ENCODE measurements around the gene RAD51B.
"Not testable (repeated sequence)": the region's sequence is repeated elsewhere in the genome, so short reads cannot be mapped to it uniquely, and the experiment has no call there.

Gene RAD51B

GRCh38 chr14:68752271-68753006 is 932.9 kb downstream of the RAD51B start:
- no peak for DNase-seq

DNA sequence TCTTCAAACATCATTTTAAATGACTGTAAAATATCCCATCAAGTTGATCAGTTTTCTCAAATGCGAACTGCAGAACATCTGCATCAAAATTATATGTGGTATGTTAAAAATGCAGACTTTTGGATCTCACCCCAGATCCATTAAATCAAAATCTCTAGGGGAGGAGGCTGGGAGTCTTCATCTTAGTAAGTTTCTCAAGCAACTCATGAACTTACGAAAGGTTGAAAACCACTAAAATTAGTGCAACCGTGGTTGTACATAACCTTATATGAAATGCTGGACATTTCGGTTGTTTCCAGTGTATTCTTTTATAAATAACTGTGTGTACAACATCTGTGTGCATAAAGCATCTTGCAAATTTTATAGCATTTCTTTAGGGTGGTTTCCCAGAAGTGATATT is 934.1 kb downstream of the RAD51B start:
- no peak for DNase-seq

GRCh38 chr14:68755016-68755353 is 935.4 kb downstream of the RAD51B start:
- no peak for DNase-seq

- DNase-seq = no peak
Measured at GRCh38 chr14:68756000-68756481, 936.5 kb downstream of the RAD51B start.

- no peak for DNase-seq
Measured at GRCh38 chr14:68756734-68757133, 937.2 kb downstream of the RAD51B start.

- no peak for DNase-seq
Measured at GRCh38 chr14:68757618-68758081, 938.1 kb downstream of the RAD51B start.

GRCh38 chr14:68758301-68758700 is 938.7 kb downstream of the RAD51B start:
- DNase-seq = no peak

GRCh38 chr14:68759017-68759560 is 939.5 kb downstream of the RAD51B start:
- DNase-seq = no peak

DNA sequence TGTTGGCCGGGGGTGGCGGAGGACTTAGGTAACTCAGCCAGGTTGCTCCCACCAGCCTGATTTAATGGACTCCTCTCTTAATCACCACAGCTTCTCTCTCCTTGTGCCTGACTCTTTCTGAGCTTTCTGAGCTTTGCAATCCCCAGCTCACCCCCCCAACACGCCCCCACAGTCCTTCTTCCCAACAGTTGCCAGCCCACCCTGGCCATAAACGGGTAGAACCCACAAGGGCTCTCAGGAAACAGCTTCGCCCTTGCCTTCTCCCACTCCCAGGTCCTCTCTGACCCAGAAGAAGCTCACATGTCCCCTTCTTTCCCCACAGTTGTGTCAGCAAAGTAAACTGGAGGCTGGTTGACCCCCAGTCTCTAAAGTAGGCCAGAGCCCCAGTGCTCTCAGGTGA is 940.4 kb downstream of the RAD51B start:
- no peak for DNase-seq

GRCh38 chr14:68760761-68761160 is 941.2 kb downstream of the RAD51B start:
- DNase-seq = no peak

DNA sequence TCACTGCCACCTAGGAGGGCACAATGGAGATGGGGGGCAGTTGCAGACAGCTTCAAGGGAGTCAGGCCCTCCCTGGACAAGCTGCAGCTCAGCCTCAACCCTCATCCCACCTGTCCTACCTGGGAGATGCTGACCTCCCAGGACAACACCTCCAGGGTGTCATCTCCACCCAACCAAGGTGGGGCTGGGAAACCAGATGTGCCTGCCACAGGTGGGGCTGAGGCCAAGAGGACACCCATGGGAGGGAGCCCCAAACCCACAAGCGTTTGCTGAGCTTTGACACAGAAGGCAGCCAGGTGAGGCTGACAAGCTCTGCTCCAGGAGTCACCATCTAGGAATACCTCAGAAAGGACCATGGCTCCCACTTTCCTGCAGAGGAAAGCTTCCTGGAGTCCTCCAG is 941.8 kb downstream of the RAD51B start:
- no peak for DNase-seq

- DNase-seq = no peak
Measured at GRCh38 chr14:68762953-68763764, 943.6 kb downstream of the RAD51B start.

GRCh38 chr14:68763843-68764242 is 944.3 kb downstream of the RAD51B start:
- not testable (repeated sequence) for DNase-seq

- no peak for DNase-seq
Measured at GRCh38 chr14:68766299-68767247, 947.0 kb downstream of the RAD51B start.

DNA sequence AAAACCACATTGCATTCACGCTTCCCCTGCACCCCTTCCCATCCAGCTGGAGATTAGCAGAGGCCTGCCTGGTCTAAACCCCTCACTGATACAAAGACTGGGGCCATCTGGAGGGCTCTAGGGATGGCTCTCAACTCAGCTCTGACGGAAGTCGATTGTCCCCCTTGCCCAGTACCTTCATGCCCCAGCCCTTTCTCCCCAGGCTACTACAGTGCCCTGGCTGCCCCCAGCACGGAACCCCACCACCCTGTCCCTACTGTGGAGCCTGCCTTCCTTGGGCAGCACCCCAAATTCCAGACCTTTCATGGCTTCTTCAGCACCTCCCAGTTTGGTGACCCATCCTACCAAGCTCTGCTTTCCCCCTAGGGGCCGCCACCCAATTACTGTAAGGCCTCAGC is 947.7 kb downstream of the RAD51B start:
- no peak for DNase-seq

DNA sequence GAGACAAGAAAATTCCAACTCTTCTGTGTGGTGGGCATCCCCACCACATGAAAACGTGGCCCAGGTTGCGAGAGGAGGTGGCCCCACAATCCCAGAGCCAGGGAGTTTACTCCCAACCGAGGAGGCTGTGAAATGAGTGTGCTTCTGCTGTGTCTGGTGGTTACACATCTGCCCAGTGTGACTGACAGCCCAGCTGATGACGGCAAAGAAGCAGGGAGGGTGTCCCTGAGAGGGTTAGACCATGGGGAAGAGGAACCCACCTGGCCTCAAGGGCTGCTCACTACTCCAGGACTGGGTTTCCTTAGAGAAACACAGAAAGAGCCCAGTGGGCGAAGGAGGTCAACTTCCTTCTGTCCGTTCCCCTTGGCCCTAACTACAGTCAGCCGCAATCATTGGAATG is 948.7 kb downstream of the RAD51B start:
- DNase-seq = no peak

DNA sequence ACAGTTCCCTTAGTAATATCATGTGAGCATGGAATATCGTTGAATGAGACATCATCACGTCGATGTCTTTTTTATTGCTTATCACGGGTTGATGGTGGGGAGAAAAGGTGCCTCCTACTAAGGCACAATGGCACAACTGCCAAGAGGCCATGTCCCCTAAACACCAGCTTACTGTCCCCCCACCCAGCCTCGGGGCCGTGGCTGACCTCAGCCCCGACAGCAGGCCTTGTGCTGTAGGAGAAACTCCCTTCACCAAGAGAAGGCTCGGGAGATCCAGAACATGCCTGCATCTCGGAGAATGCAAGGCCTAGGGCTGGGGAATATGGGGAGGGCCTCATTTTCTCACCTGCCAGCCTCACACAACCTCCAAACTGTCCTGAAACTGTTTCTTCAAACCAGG is 950.5 kb downstream of the RAD51B start:
- DNase-seq = no peak

GRCh38 chr14:68770553-68771286 is 951.1 kb downstream of the RAD51B start:
- DNase-seq = no peak

GRCh38 chr14:68771631-68772030 is 952.1 kb downstream of the RAD51B start:
- no peak for DNase-seq

GRCh38 chr14:68772761-68773381 is 953.3 kb downstream of the RAD51B start:
- DNase-seq = no peak
